Hippocampal formation (tissue), 2 donors: ENCODE data around the gene SMAD3.
"Not testable (repeated sequence)": the region's sequence is repeated elsewhere in the genome, so short reads cannot be mapped to it uniquely, and the experiment has no call there.

ENCODE experiments used
- DNase-seq, 2 donors: peaks; one replicate each; lab custom pipeline; 2025; lab: John Stamatoyannopoulos, UW

SMAD3 gene

GRCh38 chr15:67142092-67142766 is 76.8 kb downstream of the SMAD3 start:
- DNase-seq = no peak

GRCh38 chr15:67142767-67143100 is 77.3 kb downstream of the SMAD3 start:
- no peak for DNase-seq

DNA sequence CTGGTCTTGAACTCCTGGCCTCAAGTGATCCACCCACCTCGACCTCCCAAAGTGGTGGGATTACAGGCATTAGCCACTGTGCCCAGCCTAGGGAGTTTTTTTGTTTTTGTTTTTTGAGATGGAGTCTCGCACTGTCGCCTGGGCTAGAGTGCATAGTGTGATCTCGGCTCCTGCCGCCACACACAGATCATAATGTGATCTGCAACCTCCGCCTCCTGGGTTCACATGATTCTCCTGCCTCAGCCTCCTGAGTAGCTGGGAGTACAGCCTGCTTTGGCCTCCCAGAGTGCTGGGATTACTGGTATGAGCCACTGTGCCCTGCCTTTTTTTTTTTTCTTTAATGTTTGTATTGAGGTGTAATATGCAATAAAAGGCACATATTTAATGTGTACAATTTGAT is 78.2 kb downstream of the SMAD3 start:
- DNase-seq = no peak

DNA sequence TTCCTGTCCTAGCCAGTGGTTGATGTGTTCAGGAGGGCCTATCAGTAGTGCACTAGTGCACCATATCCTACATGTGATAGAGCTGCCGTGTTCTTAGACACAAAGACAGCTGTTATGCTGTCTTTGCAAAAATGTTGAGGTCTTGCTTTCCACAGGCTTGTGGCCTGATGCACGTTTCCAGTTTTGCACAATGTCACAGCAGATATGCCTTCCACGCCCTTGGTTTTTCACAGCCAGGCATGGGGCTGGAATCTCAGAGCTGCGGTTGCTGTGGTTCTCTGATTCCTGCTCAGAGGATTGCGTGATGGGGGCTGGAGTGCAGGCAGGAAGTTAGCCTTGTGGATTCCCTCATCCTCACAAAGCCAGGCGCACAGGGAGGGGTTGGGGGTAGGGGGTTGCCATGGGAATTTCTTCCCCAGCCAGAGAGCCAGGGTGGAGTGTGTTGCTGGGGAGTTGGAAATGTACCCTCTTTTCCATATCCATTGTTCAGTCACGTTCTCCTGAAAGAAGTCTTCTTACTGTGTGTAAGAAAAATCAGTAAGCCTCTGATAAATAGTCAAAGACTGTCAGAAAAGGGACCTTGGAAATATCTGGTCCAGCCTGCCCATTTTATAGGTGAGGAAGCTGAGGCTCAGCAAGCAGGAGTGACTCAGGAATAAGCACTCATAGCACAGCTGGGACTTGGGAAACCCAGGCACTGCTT is 79.4 kb downstream of the SMAD3 start:
- no peak for DNase-seq

DNA sequence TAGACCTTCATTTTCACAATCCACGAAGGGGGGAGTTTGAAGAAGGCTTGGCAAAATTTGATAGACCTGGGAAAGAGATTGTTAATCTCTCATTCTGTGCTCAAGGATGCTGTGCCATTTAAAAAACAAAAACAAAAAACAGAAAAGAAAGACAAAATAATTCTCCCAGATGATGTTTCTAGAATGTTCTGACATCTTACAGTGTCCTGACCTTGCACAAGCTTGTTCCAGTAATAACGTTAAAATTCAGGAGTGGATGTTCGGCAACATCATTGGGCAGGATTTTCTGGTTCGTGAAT is 79.9 kb downstream of the SMAD3 start:
- no peak for DNase-seq

DNA sequence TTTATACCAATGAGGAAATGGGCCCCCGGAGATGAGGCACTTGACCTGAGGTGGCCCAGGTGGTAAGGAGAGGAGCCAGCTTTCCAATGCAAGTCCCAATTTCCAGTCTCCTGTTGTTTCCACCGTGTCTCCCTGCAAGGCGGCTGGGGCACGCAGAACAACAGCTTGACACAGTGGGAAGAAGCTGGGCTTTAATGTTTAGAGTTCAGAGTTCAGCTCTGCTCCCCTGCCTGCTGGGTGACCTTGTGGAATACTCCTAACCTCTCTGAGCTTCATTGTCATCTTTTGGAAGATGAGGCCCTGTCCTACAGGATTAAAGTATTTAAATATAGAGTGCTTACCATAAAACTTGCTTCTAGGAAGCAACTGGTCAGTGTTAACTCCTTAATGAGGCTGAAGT is 80.3 kb downstream of the SMAD3 start:
- DNase-seq = no peak

- no peak for DNase-seq
These were observed 80.8 kb downstream of the SMAD3 start for GRCh38 chr15:67146234-67146633.

GRCh38 chr15:67146875-67147381 is 81.5 kb downstream of the SMAD3 start:
- DNase-seq = no peak

- no peak for DNase-seq
These were observed 82.1 kb downstream of the SMAD3 start for GRCh38 chr15:67147396-67147949.

GRCh38 chr15:67148196-67148701 is 82.8 kb downstream of the SMAD3 start:
- no peak for DNase-seq

GRCh38 chr15:67149068-67149772 is 83.8 kb downstream of the SMAD3 start:
- DNase-seq = no peak

GRCh38 chr15:67149773-67150022 is 84.3 kb downstream of the SMAD3 start:
- no peak for DNase-seq

- no peak for DNase-seq
These were observed 84.8 kb downstream of the SMAD3 start for GRCh38 chr15:67150023-67150860.

GRCh38 chr15:67152429-67152828 is 87.0 kb downstream of the SMAD3 start:
- DNase-seq = no peak

DNA sequence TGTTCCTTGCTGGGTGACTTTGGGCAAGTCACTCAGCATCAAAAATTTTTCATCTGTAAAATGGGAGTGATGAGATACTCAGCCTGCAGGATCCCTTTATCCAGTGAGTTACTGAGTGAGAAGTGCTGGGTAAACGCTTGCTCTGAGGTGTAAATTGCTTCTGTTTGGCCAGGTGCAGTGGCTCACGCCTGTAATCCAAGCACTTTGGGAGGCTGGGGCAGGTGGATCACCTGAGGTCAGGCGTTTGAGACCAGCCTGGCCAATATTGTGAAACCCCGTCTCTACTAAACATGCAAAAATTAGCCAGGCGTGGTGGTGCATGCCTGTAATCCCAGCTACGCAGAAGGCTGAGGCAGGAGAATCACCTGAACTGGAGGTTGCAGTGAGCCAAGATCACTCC is 87.6 kb downstream of the SMAD3 start:
- not testable (repeated sequence) for DNase-seq

- no peak for DNase-seq
These were observed 88.8 kb downstream of the SMAD3 start for GRCh38 chr15:67154249-67154648.

DNA sequence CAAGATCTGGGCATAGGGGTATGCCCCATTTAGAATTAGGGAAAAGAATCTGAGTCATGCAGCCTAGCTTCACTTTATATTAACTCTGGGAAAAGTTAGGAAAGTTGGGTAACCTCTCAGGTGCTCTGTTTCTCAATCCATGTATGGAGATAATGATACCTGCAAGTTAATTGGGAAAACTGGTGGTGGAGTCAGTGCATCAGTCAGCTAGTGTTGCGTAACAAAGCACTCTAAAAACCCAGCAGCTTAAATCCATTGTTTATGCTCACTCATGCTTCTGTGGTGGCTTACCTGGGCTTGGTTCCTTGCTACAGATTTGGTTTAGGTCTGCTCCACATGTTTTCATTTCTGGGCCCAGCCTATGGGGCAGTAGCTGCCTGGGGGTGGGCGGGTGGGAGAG is 91.0 kb downstream of the SMAD3 start:
- no peak for DNase-seq

DNA sequence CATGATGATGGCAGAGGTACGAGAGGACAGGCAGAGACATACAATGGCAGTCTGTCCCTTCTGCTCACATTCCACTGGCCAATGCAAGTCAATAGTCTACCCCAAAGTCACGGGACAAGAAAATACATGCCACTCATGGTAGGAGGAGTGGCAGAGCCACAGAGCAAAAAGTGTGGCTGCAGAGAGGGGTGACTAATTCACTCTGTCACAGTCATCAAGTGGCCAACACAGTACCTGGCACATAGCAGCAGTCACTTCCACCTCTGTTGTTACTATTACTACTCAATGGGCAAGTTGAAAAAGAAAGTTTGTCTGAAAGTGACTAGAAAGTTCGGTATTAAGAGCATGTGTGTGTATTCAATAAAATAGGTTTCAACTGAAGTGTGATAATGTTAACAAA is 91.4 kb downstream of the SMAD3 start:
- DNase-seq = no peak

- DNase-seq = no peak
These were observed 92.3 kb downstream of the SMAD3 start for GRCh38 chr15:67157521-67158252.

- DNase-seq = no peak
These were observed 93.0 kb downstream of the SMAD3 start for GRCh38 chr15:67158367-67158766.

- no peak for DNase-seq
These were observed 96.0 kb downstream of the SMAD3 start for GRCh38 chr15:67161412-67161811.
